ENCODE measurements around the gene SPACA7.
"Not testable (repeated sequence)": the region's sequence is repeated elsewhere in the genome, so short reads cannot be mapped to it uniquely, and the experiment has no call there.

The SPACA7 gene

GRCh38 chr13:112351825-112352224 is 24.3 kb upstream of the SPACA7 start:
- no peak for FAIRE-seq

GRCh38 chr13:112353856-112354255 is 22.3 kb upstream of the SPACA7 start:
- no peak for FAIRE-seq

- no peak for FAIRE-seq
Measured at GRCh38 chr13:112354330-112355273, 21.6 kb upstream of the SPACA7 start.

- no peak for FAIRE-seq
Measured at GRCh38 chr13:112355274-112355838, 20.8 kb upstream of the SPACA7 start.

GRCh38 chr13:112356190-112356589 is 20.0 kb upstream of the SPACA7 start:
- no peak for FAIRE-seq

- no peak for FAIRE-seq
Measured at GRCh38 chr13:112358156-112358555, 18.0 kb upstream of the SPACA7 start.

GRCh38 chr13:112362021-112362420 is 14.1 kb upstream of the SPACA7 start:
- no peak for FAIRE-seq

- no peak for FAIRE-seq
Measured at GRCh38 chr13:112363867-112364528, 12.2 kb upstream of the SPACA7 start.

GRCh38 chr13:112366907-112367646 is 9.1 kb upstream of the SPACA7 start:
- FAIRE-seq = no peak

GRCh38 chr13:112368883-112369282 is 7.3 kb upstream of the SPACA7 start:
- no peak for FAIRE-seq

GRCh38 chr13:112370311-112370710 is 5.8 kb upstream of the SPACA7 start:
- FAIRE-seq = no peak

- no peak for FAIRE-seq
Measured at GRCh38 chr13:112374271-112374670, 1.9 kb upstream of the SPACA7 start.

- no peak for FAIRE-seq
Measured at GRCh38 chr13:112391746-112392145, 15.6 kb downstream of the SPACA7 start.

GRCh38 chr13:112392719-112393118 is 16.6 kb downstream of the SPACA7 start:
- no peak for FAIRE-seq

GRCh38 chr13:112395022-112395421 is 18.9 kb downstream of the SPACA7 start:
- not testable (repeated sequence) for FAIRE-seq

- FAIRE-seq = not testable (repeated sequence)
Measured at GRCh38 chr13:112395941-112396340, 19.8 kb downstream of the SPACA7 start.

- FAIRE-seq = no peak
Measured at GRCh38 chr13:112397108-112397507, 21.0 kb downstream of the SPACA7 start.

GRCh38 chr13:112398347-112398746 is 22.2 kb downstream of the SPACA7 start:
- not testable (repeated sequence) for FAIRE-seq

GRCh38 chr13:112409828-112410227 is 33.7 kb downstream of the SPACA7 start:
- not testable (repeated sequence) for FAIRE-seq

GRCh38 chr13:112416647-112417046 is 40.5 kb downstream of the SPACA7 start:
- no peak for FAIRE-seq

GRCh38 chr13:112417079-112417478 is 40.9 kb downstream of the SPACA7 start:
- peak; percentile 36 for FAIRE-seq

GRCh38 chr13:112424098-112424497 is 47.9 kb downstream of the SPACA7 start:
- FAIRE-seq = no peak

GRCh38 chr13:112428704-112429103 is 52.5 kb downstream of the SPACA7 start:
- no peak for FAIRE-seq

Data from colon (tissue), 2 donors.